Calu3 (cell line): ENCODE results near the gene SCD. TPM values are rescaled to one million over a fixed set of nuclear protein-coding genes. Genes with fewer than 3 reads are reported as not detected.

Experiments used
- BruUV-seq: library from RNA; stranded (reverse); fragments of 400-500 nt; replicated peaks from 2 replicates; lab custom pipeline; 2021; lab: Mats Ljungman, UMichigan
- CTCF ChIA-PET: fragments of 300-600 bp; sonication (Branson Sonifier 250); formaldehyde crosslinking; loops from one replicate; lab custom pipeline; 2022; ENCODE audit warnings: antibody characterized with exemption; lab: Charles Lee
- DNase-seq: peaks from one replicate; pipeline ENCODE4 v3.0.0; 2022
- H3K27ac Mint-ChIP-seq: one replicate; pipeline ENCODE4 v1.8.0; 2022; ENCODE audit warnings: mixed read lengths; ENCODE audit not compliant: unreplicated experiment
- H3K27me3 Mint-ChIP-seq: one replicate; pipeline ENCODE4 v1.8.0; 2022; ENCODE audit warnings: mixed read lengths; ENCODE audit not compliant: unreplicated experiment
- H3K36me3 Mint-ChIP-seq: one replicate; pipeline ENCODE4 v1.8.0; 2022; ENCODE audit warnings: mild to moderate bottlenecking, moderate library complexity, mixed read lengths; ENCODE audit not compliant: insufficient read depth, unreplicated experiment
- H3K4me1 Mint-ChIP-seq: one replicate; pipeline ENCODE4 v1.8.0; 2022; ENCODE audit warnings: mild to moderate bottlenecking, low read depth, mixed read lengths; ENCODE audit not compliant: unreplicated experiment
- H3K4me3 Mint-ChIP-seq: one replicate; pipeline ENCODE4 v1.8.0; 2022; ENCODE audit warnings: mild to moderate bottlenecking, low read depth, moderate library complexity, mixed read lengths; ENCODE audit not compliant: unreplicated experiment
- H3K9me3 Mint-ChIP-seq: one replicate; pipeline ENCODE4 v1.8.0; 2022; ENCODE audit warnings: low read depth, mixed read lengths; ENCODE audit not compliant: unreplicated experiment
- intact Hi-C: fragments of 100-400 bp; cut with micrococcal nuclease; formaldehyde crosslinking; loops from one replicate; pipeline ENCODE4 v1.10.0; 2022; ENCODE audit not compliant: unreplicated experiment
- total RNA-seq: library from RNA; stranded (reverse); gene quantifications from 2 replicates; pipeline ENCODE4 v1.2.3, GENCODE V29; 2022
- TF ChIP-seq, protein P1 (sequence below): fragments of 200-600 bp; IDR thresholded peaks from one replicate; pipeline ENCODE4 v1.8.0; 2022; ENCODE audit warnings: antibody characterized with exemption; ENCODE audit not compliant: unreplicated experiment

SCD gene
- total RNA-seq, 1 experiment from 2014 or later, result 225 TPM

DNA sequence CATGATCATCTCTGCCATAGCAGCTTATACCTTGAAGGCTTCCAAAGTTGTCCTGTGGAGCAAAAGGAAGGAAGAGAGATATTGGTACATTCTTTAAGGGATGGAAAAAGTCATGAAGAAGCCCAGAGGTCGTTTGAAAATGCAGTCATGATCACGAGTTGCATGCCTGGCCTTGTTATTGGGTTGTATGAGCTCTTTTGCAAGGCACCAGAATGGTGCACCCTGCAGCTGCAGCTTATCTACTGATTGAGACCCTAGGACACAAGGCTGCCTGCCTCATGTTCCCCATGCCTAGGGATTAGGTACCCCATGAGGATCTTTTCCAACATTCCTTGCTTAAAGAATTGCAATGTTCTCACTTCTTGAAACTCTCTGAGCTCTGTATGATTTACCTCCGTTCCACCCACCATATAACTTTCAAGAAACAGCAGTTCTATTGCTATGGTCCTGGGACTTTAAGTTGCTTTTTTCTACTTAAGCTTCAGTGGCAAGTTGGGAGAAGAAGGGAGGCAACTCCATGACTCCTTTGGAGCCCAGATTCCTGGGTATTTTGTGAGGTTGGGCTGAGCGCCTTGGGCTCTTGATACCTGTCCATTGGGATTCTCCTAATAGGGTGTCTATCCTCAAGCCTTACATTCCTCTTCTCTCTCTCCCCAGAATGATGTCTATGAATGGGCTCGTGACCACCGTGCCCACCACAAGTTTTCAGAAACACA, 6.9 kb downstream of the SCD start:
- CTCF ChIA-PET, result no interaction called here
- no TSS peak for BruUV-seq
- no peak for DNase-seq
- Mint-ChIP-seq H3K4me3 (no peak overlapping the region), H3K4me1 (peaks cover 44% of the 10 kb centered on the region), H3K9me3 (no peaks in the 10 kb centered on the region), H3K27ac (no peak overlapping the region), H3K36me3 (peaks cover 78% of the 10 kb centered on the region), H3K27me3 (no peaks in the 10 kb centered on the region)
- TF ChIP-seq, protein P1, sequence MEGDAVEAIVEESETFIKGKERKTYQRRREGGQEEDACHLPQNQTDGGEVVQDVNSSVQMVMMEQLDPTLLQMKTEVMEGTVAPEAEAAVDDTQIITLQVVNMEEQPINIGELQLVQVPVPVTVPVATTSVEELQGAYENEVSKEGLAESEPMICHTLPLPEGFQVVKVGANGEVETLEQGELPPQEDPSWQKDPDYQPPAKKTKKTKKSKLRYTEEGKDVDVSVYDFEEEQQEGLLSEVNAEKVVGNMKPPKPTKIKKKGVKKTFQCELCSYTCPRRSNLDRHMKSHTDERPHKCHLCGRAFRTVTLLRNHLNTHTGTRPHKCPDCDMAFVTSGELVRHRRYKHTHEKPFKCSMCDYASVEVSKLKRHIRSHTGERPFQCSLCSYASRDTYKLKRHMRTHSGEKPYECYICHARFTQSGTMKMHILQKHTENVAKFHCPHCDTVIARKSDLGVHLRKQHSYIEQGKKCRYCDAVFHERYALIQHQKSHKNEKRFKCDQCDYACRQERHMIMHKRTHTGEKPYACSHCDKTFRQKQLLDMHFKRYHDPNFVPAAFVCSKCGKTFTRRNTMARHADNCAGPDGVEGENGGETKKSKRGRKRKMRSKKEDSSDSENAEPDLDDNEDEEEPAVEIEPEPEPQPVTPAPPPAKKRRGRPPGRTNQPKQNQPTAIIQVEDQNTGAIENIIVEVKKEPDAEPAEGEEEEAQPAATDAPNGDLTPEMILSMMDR, result no peak
- intact Hi-C loops, result no loop called here

DNA sequence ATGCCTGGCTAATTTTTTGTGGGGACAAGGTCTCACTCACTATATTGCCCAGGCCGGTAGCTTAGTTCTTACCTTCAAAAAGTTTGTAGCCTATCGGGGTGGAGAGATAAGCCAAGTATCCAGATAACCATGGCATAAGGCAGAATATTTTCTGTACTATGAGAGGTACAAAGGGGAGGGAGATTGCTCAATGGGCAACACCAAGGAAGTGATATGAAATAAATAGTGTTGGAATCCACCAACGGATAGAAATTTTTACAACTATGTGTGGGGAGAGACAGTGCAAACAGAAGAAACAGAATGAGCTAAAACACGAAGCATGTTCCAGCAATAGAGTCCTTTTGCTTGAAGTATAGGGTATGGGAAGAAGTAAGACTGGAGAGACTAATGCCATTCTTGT, 8.1 kb downstream of the SCD start:
- intact Hi-C loops, result no loop called here
- peaks cover 77% of the 10 kb centered on the region for H3K36me3 Mint-ChIP-seq
- peak overlapping the region; percentile 7 for H3K27ac Mint-ChIP-seq
- H3K4me1 Mint-ChIP-seq, result peaks cover 43% of the 10 kb centered on the region
- no peak for DNase-seq
- no peak overlapping the region for H3K4me3 Mint-ChIP-seq
- BruUV-seq, result no TSS peak
- TF ChIP-seq, protein P1, result no peak
- CTCF ChIA-PET, result no interaction called here
- H3K27me3 Mint-ChIP-seq, result no peaks in the 10 kb centered on the region
- no peaks in the 10 kb centered on the region for H3K9me3 Mint-ChIP-seq

DNA sequence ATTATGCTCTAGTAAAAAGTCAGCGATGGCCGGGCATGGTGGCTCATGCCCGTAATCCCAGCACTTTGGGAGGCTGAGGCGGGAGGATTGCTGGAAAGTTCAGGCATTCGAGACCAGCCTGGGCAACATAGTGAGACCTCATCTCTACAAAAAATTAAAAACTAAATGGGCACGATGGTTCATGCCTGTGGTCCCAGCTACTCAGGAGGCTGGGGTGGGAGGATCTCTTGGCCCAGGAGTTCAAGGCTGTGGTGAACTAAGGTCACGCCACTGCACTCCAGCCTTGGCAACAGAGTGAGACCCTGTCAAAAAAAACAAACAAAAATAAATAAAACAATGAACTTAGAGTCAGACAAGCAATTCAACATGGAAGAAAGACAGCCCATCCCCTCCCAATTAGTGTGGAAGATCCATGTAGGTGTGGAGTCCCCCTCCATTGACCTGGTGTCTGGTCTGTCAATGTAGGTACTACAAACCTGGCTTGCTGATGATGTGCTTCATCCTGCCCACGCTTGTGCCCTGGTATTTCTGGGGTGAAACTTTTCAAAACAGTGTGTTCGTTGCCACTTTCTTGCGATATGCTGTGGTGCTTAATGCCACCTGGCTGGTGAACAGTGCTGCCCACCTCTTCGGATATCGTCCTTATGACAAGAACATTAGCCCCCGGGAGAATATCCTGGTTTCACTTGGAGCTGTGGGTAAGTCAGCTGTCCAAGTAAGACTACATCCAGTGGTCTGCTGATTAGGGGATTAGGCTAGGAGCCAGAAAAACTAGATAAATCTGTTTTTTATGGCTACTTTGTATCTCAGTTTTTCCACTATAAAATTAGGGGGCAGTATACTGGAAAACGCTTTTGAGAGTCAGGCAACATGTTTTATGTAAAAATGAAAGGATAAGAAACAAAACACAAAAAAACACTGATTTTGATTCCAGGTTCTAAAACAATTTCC, 9.3 kb downstream of the SCD start:
- H3K27ac Mint-ChIP-seq, result no peak overlapping the region
- H3K36me3 Mint-ChIP-seq, result peaks cover 77% of the 10 kb centered on the region
- intact Hi-C loops, result no loop called here
- no peak for DNase-seq
- H3K4me3 Mint-ChIP-seq, result no peak overlapping the region
- TF ChIP-seq, protein P1, result no peak
- CTCF ChIA-PET, result no interaction called here
- no TSS peak for BruUV-seq
- no peaks in the 10 kb centered on the region for H3K27me3 Mint-ChIP-seq
- peaks cover 39% of the 10 kb centered on the region for H3K4me1 Mint-ChIP-seq
- no peaks in the 10 kb centered on the region for H3K9me3 Mint-ChIP-seq

DNA sequence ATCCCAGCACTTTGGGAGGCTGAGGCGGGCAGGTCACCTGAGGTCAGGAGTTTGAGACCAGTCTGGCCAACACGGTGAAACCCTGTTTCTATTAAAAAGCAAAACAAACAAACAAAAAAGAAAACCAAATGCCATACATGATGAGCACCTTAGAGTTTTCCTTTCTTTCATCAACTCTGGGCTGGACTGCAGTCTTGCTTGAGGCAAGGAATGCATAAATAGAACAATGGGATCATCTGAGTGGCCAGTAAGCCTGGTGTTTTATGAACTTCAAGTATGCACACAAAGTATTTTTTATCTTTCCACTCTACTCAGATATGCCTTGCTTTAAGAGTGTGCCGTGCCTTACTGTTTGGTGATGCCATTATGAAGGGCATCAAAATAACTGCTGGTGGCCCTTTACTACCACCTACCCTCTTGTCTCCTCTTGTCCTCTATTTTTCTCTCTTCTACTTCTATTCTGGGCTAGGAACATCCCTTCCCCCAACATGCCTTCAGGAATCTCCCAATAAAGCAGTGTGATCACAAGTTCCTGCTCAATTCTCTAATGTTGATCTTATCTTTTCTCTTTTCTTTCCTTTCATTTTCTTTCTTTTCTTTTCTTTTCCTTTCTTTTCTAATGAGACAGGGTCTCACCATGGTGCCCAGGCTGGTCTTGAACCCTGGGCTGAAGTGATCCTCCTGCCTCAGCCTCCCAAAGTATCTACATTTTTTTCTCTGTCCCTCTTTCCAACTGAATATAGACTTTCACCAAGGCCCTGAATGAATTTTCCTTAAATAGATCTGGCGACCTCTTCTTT, 10.2 kb downstream of the SCD start:
- TF ChIP-seq, protein P1, result no peak
- Mint-ChIP-seq H3K4me3 (no peak overlapping the region), H3K36me3 (peaks cover 77% of the 10 kb centered on the region), H3K4me1 (peaks cover 40% of the 10 kb centered on the region), H3K27ac (peak overlapping the region; percentile 10), H3K27me3 (no peaks in the 10 kb centered on the region), H3K9me3 (no peaks in the 10 kb centered on the region)
- CTCF ChIA-PET, result no interaction called here
- no peak for DNase-seq
- intact Hi-C loops, result no loop called here
- no TSS peak for BruUV-seq
